HG03575 (cell line): Measurements from ENCODE around the gene HES5.

ENCODE experiments used
- ATAC-seq: cut with Tn5 transposase; IDR thresholded peaks from one replicate; pipeline ENCODE4 v1.9.1; 2021; ENCODE audit not compliant: unreplicated experiment, insufficient number of reproducible peaks, low FRiP score; ENCODE audit errors: extremely low read depth

HES5 gene

DNA sequence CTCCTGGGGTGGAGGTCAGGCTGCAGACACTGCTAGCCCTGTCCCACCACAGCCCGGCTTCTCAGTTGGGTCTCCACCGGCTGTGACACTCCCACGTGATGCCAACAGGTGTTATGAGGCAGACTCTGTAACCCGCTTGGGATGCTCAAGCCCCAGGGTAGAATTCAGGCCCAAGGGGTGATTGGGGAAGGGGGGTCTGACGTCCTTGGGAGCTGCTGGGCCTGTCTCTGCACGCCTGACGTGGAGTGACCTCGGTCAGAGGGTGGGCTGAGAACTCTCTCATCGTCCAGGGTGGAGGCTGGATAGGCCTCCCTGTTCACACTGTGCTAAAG lies 7.7 kb upstream of the HES5 start:
- ATAC-seq, result no peak

DNA sequence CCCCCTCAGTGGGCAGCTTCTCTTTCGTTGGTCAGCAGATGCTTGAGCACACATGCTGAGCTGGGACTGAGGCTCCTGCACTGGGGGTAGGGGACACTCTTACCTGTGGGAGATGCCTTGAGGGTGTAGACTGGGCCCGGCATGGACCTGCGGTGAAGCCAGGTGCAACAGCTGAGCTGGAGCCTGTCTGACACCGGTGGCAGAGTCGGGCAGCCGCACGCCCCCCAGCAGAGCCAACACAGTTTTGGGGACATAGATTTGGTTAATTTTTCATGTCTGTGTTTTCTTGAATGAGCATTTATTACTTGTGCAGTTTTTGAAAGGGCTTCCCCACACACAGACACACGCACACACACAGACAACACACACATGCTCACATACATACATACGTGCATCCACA lies 5.9 kb upstream of the HES5 start:
- no peak for ATAC-seq

- ATAC-seq, result no peak
Measured at GRCh38 chr1:2535455-2535854, 5.4 kb upstream of the HES5 start.

DNA sequence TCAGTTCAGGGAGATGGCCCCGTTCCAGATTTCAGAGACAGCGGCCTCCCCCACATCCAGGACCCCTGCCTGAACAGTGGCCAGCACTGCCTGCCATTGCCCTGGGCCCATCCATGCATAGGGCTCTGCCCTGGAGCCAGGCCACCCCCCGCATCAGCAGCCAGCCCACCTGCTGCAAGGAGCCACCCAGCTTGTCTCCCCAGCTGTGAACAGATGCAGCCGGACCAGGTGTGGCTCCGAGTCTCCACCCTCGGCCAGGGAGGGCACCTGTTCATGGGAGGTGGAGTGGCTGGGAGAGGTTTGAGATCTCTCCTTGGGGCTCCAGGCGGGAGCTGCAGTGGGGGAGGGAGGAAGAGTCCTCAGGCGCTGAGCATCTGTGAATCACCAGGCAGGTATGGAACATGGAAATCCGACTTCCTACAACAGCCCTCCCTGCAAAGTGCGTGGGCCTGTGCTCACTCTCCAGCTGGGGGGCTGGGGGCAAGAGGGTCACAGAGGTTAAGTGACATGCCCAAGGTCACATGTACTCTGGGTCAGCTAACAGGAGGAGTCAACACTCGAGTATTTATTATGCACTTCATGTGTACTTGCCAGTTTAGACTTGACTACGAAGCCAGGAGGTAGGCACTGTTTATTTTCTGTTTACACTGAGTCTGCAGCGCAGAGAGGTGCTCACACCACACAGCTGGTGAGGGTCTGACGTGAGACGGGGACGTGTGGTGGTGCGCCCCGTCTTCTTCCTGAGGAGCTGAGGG lies 4.8 kb upstream of the HES5 start:
- ATAC-seq, result no peak

GRCh38 chr1:2534315-2534686 lies 4.2 kb upstream of the HES5 start:
- no peak for ATAC-seq

GRCh38 chr1:2533365-2533764 lies 3.3 kb upstream of the HES5 start:
- ATAC-seq, result no peak

- ATAC-seq, result no peak
Measured at GRCh38 chr1:2532485-2533160, 2.6 kb upstream of the HES5 start.

DNA sequence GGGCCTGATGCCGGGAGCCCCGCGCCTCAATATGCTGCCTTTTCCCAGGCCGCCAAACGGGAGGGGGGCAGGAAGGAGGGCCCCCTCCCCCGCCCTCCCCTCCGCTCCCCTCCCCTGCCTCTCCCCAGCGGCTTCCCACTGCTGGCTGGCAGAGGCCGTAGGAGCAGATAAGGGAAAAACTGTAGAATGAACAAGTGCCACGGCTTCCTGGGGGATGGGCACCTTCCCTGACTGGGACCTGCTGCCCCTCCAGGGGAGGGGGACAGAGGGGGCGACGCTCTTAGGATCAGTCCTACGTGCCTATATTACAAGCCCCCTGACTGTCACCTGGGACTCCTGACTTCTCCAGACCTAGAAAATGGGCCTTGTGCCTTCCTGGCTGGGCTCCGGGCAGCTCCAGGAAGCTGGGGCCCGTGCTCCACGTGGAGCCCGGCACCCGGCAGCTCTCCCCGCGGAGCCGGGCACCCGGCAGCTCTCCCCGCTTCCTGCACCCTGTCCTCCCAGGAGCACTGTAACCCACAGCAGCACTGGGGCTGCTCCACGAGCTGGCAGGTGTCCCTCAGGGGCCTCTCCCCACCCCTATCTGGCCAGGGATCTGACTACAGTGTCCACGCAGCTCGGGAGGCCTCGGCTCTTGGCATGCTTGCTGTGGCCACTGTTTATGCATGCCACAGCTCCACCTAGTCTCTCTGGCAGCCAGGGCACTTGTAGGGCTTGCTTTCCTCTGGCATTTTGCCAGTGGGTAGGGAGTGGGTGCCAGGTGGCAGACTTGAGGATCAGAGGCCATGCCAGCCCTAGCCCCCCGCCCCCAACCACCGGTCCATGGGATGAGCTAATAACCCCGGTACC lies 674 bp upstream of the HES5 start:
- no peak for ATAC-seq

DNA sequence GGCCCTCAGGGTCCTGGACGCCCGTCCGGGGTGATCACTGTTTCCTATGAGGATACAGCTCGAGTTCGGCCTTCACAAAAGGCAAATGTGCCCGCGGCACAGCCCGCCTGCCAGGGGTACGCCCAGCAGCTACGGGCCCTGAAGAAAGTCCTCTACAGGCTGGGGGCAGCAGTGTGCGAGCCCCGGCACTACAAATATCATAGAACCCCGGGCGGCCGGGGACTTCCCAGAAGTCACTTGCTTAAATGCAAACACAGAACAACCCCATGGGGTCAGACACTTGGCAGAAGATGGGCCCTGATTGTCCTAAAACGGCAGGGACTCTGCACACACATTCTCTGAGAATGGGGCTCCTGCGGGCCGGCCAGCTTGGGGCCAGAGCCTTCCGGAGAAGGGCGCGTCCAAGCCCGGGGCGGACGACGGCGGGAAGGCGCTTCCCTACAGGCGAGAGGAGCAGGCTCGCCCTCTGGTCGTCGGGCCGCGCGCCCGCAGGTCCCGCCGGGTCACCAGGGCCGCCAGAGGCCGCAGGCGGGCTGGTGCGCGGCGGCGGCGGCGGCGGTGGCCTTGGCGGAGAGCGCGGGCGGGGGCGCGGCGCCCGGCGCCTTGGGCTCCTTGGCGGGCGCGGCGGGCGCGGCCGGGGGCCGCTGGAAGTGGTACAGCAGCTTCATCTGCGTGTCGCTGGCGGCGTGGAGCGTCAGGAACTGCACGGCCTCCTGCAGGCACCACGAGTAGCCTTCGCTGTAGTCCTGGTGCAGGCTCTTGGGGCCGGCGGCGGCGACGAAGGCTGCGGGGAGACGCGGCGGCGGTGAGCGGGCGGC lies 888 bp downstream of the HES5 start:
- no peak for ATAC-seq

GRCh38 chr1:2528611-2528965 lies 1.5 kb downstream of the HES5 start:
- ATAC-seq, result no peak

DNA sequence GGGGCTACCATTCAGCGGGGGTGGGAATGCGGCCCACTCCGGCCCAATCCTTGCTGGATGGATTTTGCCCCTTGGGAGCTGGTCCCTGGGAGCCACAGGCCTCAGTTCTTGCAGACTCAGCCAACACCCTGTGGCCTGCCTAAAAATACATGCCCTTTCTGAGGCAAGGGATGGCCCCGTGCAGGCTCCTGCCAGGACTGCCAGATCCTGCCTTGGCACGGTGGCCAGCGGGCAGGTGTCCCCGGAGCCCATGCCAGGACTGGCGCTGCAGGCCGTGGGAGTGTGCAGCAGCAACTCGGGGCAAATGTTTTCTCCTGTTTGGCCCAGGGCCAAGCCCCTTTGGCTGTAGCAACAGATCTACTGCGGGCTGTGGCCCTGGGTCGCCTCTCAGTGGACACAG lies 2.0 kb downstream of the HES5 start:
- no peak for ATAC-seq

DNA sequence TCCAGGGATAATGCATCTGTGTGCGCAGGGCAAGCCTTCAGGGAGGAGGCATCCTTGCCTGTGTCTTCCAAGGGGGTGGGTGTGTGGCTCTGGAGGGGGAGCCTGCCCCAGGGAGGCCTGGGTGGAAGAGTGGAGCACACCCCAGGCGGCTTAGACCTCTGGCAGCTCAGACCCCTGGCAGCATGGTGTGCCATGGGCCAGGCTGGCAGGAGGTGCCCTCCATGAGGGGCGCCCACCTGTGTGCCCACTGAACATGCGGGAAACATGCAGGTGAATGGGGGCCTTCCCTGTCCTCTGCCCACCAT lies 2.6 kb downstream of the HES5 start:
- ATAC-seq, result no peak

DNA sequence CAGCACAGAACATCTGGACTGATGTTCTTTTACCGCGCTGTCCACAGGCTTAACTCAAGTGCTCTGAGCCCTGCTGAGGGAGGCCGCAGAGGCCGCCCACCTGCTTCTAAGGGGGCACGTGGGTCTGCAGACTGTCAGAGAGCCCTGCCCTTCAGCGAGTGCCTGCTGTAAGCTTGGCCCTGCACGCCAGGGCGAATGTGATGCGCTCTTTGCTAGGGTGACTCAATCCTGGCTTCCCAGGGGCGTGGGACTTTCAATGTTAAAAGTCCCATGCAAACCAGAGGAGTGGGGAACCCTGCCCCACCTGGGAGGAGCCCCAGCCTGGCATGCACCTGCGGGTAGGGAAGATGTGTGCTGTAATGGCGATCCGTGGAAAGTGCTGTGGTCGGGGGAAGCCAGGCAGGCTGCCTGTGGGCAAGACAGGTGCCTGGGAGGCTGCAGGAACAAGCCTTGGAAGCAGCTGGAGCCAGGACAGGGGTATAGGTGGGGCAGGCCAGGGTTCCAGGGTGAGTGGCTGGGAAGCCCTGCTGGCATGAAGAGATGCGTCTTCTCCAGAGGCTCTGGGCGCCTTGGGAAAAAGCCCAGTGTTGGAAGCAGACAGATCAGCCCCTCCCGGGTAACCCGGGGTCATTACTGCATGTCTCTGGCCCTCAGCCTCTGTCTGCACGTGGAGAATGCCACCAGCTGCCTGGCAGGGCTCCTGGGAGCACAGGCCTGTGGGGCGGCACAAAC lies 3.1 kb downstream of the HES5 start:
- no peak for ATAC-seq

DNA sequence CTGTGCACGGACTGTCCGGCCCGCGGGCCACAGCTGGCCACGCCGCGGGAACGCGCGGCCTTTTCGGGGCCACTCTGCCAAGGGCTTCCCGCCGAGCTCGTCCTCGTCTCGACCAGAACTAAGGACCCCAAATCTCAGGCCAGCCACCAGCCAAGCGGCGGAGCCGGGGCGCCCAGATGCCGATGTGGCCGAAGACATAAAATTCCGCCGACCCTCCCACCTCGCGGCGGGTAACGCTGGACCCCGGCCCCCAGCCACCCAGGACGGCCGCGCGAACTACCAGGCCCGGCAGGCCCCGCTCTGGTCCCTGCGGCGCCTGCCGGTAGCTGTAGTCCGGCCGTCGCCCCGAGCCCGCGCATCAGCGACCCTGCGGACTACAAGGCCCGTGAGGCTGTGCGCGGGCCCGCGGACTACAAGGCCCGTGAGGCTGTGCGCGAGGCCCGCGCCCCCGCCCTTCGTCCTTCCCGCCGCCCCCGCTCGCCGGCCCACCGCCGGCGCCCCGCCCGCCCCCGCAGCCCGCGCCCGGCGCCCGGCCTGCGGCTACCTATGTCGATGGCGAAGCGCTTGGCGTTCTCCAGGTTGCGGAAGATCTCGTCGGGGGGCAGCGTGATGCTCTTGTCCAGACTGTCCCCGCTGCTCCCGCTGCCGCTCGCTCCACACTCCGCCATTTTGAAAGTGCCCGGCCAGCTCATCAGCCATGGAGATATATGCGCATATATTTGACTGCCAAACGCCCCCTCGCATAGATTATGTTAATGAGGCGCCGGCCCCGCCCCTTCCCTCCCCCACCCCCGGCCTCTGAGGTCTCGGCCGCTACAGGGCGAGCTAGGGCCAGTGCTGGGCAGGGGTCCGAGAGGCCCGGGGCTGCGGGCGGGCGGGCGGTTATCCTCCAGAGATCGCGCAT lies 3.9 kb downstream of the HES5 start, which contains the start of gene PANK4:
Gene PANK4 (minus strand): TSS at position 677 of the 904 bp plus-strand sequence. CDS start 9 bp downstream, at position 668.
- ATAC-seq, result no peak

GRCh38 chr1:2525572-2525919 lies 4.5 kb downstream of the HES5 start:
- no peak for ATAC-seq

DNA sequence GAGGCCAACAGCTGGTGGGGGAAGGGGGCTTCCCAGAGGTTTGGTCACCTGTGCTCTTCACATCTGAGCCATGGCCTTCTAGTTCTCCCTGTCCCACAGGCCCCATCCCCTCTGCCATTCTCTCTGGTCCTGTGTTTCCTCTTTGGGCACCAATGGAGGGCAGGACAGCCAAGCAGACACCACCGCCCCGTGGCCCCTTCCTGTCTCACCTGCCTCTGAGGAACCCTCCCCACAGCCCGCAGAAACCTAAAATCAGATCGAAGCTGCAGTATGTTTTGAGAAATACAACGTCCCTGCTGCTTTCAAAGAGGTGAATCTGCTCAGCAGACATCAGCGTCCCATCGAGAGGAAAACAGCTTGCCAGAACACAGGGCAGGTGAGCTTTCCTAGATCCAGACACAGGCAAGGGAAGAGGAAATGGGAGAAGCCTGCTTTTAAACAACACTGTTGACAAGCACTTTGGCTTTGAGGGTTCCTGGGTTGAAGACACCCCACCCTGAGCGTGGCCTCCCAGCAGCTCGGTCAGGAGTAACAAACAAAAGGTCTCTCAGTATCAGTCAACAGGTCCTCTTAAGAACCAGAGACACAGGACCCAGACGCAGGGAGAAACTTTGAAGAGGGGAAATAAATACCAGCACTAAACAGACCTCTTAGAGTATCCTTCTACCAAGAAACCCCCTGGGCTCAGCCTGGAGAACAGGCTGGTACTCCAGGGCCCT lies 6.0 kb downstream of the HES5 start:
- ATAC-seq, result no peak

DNA sequence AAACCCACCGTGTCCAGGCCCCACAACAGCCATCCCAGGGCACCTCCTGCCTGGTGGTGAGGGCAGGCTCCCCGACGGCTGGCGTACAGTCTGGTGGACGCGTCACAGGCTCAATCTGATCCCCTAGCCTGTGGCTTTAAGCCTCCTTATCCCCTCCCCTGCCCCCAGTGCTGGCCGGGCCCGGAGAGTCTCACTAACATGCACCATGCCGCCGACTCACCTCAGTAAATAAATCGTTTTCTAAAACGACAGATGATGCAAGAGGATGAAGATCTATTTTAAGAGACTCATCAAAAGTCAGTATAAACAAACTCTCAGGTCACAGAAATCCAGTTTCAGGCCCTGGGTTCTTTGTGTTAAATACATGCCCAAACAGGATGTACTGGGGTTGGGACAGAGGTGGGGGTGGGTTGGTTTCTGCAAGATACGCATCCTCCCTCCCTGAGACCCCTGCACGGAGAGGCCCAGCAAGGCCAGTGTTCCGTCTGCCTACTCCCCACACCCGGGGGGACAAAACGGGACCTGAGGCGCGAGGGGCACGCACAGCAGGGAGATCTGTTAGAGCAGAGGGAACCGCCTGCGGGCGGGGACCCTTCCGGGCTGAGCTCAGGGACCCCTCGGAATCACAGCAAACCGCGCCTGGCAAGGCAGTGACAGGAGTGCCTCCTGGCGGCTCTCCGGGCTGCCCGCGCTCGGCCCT lies 6.7 kb downstream of the HES5 start:
- no peak for ATAC-seq
